HepG2 (cell line): ENCODE results near the gene NOTUM. TPM values are rescaled to one million over a fixed set of nuclear protein-coding genes. Genes with fewer than 3 reads are reported as not detected.

Experiments
- ATAC-seq: fragments of 200-7000 bp; cut with Tn5 transposase; 3 replicates; pipeline ENCODE4 v1.9.1; 2020; ENCODE audit warnings: mild to moderate bottlenecking, moderate library complexity
- BruUV-seq: library from RNA; stranded (reverse); fragments of 400-500 nt; replicated peaks from 2 replicates; lab custom pipeline; 2021; lab: Mats Ljungman, UMichigan
- CTCF ChIA-PET: fragments of 300-600 bp; formaldehyde crosslinking; extraction: SDS; loops from one replicate; lab custom pipeline; 2021; ENCODE audit warnings: low total read pairs, inconsistent platforms, low intra/inter-chr PET ratio; lab: Yijun Ruan, JAX
- POLR2A ChIA-PET: fragments of 350-600 bp; sonication (Branson Sonifier 250); formaldehyde crosslinking; loops from one replicate; lab custom pipeline; 2020; ENCODE audit warnings: antibody characterized with exemption, inconsistent platforms; lab: Yijun Ruan, JAX
- DNase-seq: peaks from one replicate; pipeline ENCODE4 v3.0.0-alpha.2; 2015; ENCODE audit warnings: low spot score
- FAIRE-seq: peaks from 3 replicates; lab custom pipeline; 2011; peaks lifted over from hg19 to GRCh38; lab: Jason Lieb, UNC
- H2AFZ ChIP-seq: one replicate; pipeline ENCODE4 v1.6.1; 2011; ENCODE audit warnings: low read length, inconsistent platforms
- H3K27ac ChIP-seq: fragments of 300-600 bp; 3 replicates; pipeline ENCODE4 v1.8.0; 2011; ENCODE audit warnings: mixed run types, mild to moderate bottlenecking, mixed read lengths, low read length, inconsistent platforms; ENCODE audit not compliant: insufficient read depth; ENCODE audit errors: extremely low read length
- H3K27me3 ChIP-seq, 2 experiments: fragments of 200-600 bp in 1 of 2; 2 replicates in 1 of 2; 3 replicates in 1 of 2; pipeline versions ENCODE4 v1.6.0 to v1.8.0; 2011; ENCODE audit warnings: low read length in 2 of 2, mild to moderate bottlenecking in 2 of 2, moderate library complexity in 2 of 2, inconsistent platforms in 1 of 2; ENCODE audit not compliant: insufficient read depth in 2 of 2, control insufficient read depth in 1 of 2
- H3K36me3 ChIP-seq, 2 experiments: fragments of 200-600 bp in 1 of 2; replicated peaks in 1 of 2; 2 replicates in 1 of 2; 3 replicates in 1 of 2; pipeline versions ENCODE4 v1.5.1 to v1.8.0; 2011; ENCODE audit warnings: low read length in 2 of 2, inconsistent platforms in 1 of 2; ENCODE audit not compliant: insufficient read depth in 2 of 2, control insufficient read depth in 1 of 2
- H3K4me1 ChIP-seq: 2 replicates; pipeline ENCODE4 v1.5.1; 2012; ENCODE audit warnings: low read length, inconsistent platforms; ENCODE audit not compliant: insufficient read depth
- H3K4me2 ChIP-seq: 2 replicates; pipeline ENCODE4 v1.6.0; 2011; ENCODE audit warnings: low read depth, low read length, inconsistent platforms
- H3K4me3 ChIP-seq, 3 experiments: fragments of 200-600 bp in 1 of 3; sonication (generic), shearing (Covaris generic) in 1 of 3; replicated peaks in 1 of 3; 2 replicates each; pipeline ENCODE4 v1.5.1; 2011 to 2016; ENCODE audit warnings: low read length in 3 of 3, inconsistent platforms in 2 of 3, low read depth in 2 of 3, mild to moderate bottlenecking in 2 of 3, control low read depth in 1 of 3, mixed read lengths in 1 of 3; ENCODE audit not compliant: insufficient read depth in 1 of 3
- H3K79me2 ChIP-seq: one replicate; pipeline ENCODE4 v1.6.1; 2011; ENCODE audit warnings: low read length, inconsistent platforms; ENCODE audit not compliant: insufficient read depth
- H3K9ac ChIP-seq: 2 replicates; pipeline ENCODE4 v1.6.0; 2011; ENCODE audit warnings: mild to moderate bottlenecking, low read depth, low read length, inconsistent platforms; ENCODE audit not compliant: insufficient read depth
- H3K9me3 ChIP-seq: 2 replicates; pipeline ENCODE4 v1.5.1; 2012; ENCODE audit warnings: mild to moderate bottlenecking, low read length
- H4K20me1 ChIP-seq: 2 replicates; pipeline ENCODE4 v1.6.0; 2011; ENCODE audit warnings: inconsistent platforms, mild to moderate bottlenecking, low read length, moderate library complexity; ENCODE audit not compliant: insufficient read depth
- AGO2 ChIP-seq: fragments of 200-400 bp; formaldehyde crosslinking; optimal IDR thresholded peaks from 2 replicates; pipeline ENCODE3; 2017; ENCODE audit warnings: mild to moderate bottlenecking, low read depth, low read length, moderate library complexity
- CC2D1A ChIP-seq: sonication (generic); formaldehyde crosslinking; IDR thresholded peaks from 2 replicates; pipeline ENCODE4 v1.8.1; 2023; ENCODE audit warnings: mild to moderate bottlenecking, missing genetic modification reagents
- CHD2 ChIP-seq: IDR thresholded peaks from 2 replicates; pipeline ENCODE4 v1.6.1; 2011; ENCODE audit warnings: low read depth, low read length, improper control_type of control experiment
- RAD51 ChIP-seq: fragments of 450-650 bp; IDR thresholded peaks from 2 replicates; pipeline ENCODE4 v1.6.1; 2016; ENCODE audit warnings: borderline replicate concordance
- SMARCC2 ChIP-seq: fragments of 450-650 bp; IDR thresholded peaks from 2 replicates; pipeline ENCODE4 v1.6.1; 2017; ENCODE audit warnings: antibody characterized with exemption, mild to moderate bottlenecking
- SMARCE1 ChIP-seq: fragments of 450-650 bp; IDR thresholded peaks from 2 replicates; pipeline ENCODE4 v1.6.1; 2017; ENCODE audit warnings: borderline replicate concordance
- YEATS4 ChIP-seq: sonication (generic); formaldehyde crosslinking; IDR thresholded peaks from 2 replicates; pipeline ENCODE4 v1.4.0; 2020; ENCODE audit warnings: missing genetic modification reagents, borderline replicate concordance
- ZNF253 ChIP-seq: sonication (generic); formaldehyde crosslinking; IDR thresholded peaks from 2 replicates; pipeline ENCODE4 v1.8.0; 2022; ENCODE audit warnings: mild to moderate bottlenecking, missing genetic modification reagents, borderline replicate concordance
- ZNF768 ChIP-seq: sonication (generic); formaldehyde crosslinking; IDR thresholded peaks from 2 replicates; pipeline ENCODE4 v1.4.0; 2020; ENCODE audit warnings: missing genetic modification reagents
- WGBS: methylation state at CpG from one replicate; pipeline ENCODE4 v1.1.6; 2017; ENCODE audit warnings: low lambda C conversion rate; 5-methylcytosine and 5-hydroxymethylcytosine counted together
- in situ Hi-C: cut with HindIII; loops from 2 replicates; pipeline ENCODE4 v1.10.0; 2017; ENCODE audit warnings: low pct_unique_long_range_greater_than_20kb; ENCODE audit not compliant: extremely low pct_ligation_motif_present
- intact Hi-C: fragments of 100-400 bp; cut with micrococcal nuclease; formaldehyde crosslinking; loops from one replicate; pipeline ENCODE4 v1.10.0; 2022; ENCODE audit not compliant: unreplicated experiment
- polyA plus RNA-seq, 8 experiments: library from polyadenylated mRNA; depleted of rRNA in 3 of 8; stranded (reverse) in 7 of 8; unstranded in 1 of 8; fragments of >200 nt; fragmentation: Illumina TruSeq in 4 of 8; extraction: Trizol in 4 of 8; gene quantifications; 2 replicates each; pipeline versions ENCODE4 v1.2.1 to v1.2.3, GENCODE V29; 2011 to 2016; ENCODE audit warnings: low read depth in 4 of 8, missing spikeins in 1 of 8, mixed read lengths in 1 of 8; ENCODE audit not compliant: insufficient read depth in 1 of 8
- total RNA-seq, 5 experiments: library from RNA; depleted of rRNA; stranded (reverse); fragments of >200 nt; fragmentation: Illumina TruSeq; extraction: Trizol; gene quantifications; 2 replicates each; pipeline ENCODE4 v1.2.3, GENCODE V29; 2016; ENCODE audit warnings: low read depth in 1 of 5
- TF ChIP-seq, protein P1 (sequence below): sonication (generic); formaldehyde crosslinking; IDR thresholded peaks from 2 replicates; pipeline ENCODE4 v1.5.0; 2020; ENCODE audit warnings: mild to moderate bottlenecking, low read depth, missing genetic modification reagents, borderline replicate concordance
- TF ChIP-seq, protein P2 (sequence below): sonication (generic); formaldehyde crosslinking; IDR thresholded peaks from 2 replicates; pipeline ENCODE4 v1.9.0; 2021; ENCODE audit warnings: missing genetic modification reagents, borderline replicate concordance
- TF ChIP-seq, protein P3 (sequence below): sonication (generic); formaldehyde crosslinking; IDR thresholded peaks from 2 replicates; pipeline ENCODE4 v1.4.0; 2020; ENCODE audit warnings: missing genetic modification reagents
- TF ChIP-seq, protein P4 (sequence below): sonication (generic); formaldehyde crosslinking; IDR thresholded peaks from 2 replicates; pipeline ENCODE4 v1.5.0; 2020; ENCODE audit warnings: mild to moderate bottlenecking, missing genetic modification reagents
- TF ChIP-seq, protein P5 (sequence below): sonication (generic); formaldehyde crosslinking; IDR thresholded peaks from 2 replicates; pipeline ENCODE4 v1.8.0; 2022; ENCODE audit warnings: low read depth, missing genetic modification reagents

NOTUM gene
- total and polyA plus RNA-seq, 2 of the 13 experiments (the other 11 are each of a cell fraction or from before 2014, with no cell fraction given), result 150 to 160 TPM

DNA sequence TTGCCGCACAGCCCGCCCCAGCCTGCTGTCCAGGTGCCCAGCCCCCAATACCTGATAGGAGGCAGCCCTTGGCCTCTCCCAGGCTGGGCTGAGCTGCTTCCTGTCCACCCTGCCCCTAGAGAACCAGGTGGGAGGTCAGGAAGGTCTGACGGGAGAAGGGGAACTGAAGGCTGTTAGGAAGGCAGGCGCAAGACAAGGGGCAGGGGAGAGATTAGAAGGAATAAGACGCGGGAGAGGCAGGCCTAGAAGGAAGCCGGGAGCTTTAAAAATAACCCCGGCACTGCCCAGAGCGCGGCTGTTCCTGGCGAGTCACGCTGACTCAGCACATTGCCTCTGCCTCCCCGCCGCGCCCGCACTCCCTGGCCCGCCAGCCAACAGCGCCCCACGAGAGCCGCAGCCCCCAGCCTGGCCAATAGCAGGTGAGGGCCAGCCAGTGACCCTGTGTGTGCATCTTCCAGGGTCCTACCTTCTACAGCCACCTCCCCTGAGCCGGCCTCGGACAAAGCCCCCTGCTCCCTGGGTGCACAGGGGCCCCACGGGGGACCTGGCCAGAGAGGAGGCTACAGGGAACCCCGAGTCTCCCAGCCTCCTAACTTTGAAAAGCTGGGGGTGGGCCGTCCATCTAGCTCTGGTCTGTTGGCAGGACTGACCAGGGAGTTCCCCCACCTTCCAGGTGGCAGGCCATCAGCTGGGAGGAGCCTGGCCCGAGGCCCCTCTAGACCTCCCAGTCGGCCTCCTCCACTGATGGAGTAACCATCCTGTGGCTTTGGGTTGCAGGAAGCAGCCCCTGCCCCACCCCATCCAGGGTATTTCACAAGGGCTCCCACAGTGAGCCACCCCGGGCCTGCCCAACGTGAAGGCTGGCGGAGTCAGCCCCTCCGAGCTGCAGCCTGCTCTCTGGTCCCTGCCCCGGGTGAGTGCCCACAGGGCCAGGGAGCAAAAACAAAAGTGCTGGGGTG, 37.4 kb downstream of the NOTUM start:
- CTCF ChIA-PET, result no interaction called here
- no TSS peak for BruUV-seq
- no peak for ATAC-seq
- no peak overlapping the region for H3K9ac ChIP-seq
- 96% methylated on average over 22 of the region's 32 CpGs for WGBS
- H3K4me1 ChIP-seq, result peaks cover 42% of the 10 kb centered on the region
- DNase-seq, result no peak
- in situ Hi-C loops (no loop called here), intact Hi-C loops (no loop called here)
- no peak for FAIRE-seq
- H3K79me2 ChIP-seq, result peaks cover 74% of the 10 kb centered on the region
- no peak overlapping the region for H2AFZ ChIP-seq
- peak overlapping the region; percentile 67 for H3K27ac ChIP-seq
- H3K9me3 ChIP-seq, result no peaks in the 10 kb centered on the region
- H3K4me2 ChIP-seq, result peak overlapping the region; percentile 15; the same call in 1 of the 2 replicates
- POLR2A ChIA-PET, result interaction anchor here (0.5 to 6.1 kb wide), 10 partner anchors 9 to 100 kb away, joined by 3 to 71 read pairs (median 3); partner anchors contain the start of genes CENPX, LRRC45, PCYT2 and PYCR1
- no peak overlapping the region for H3K4me3 ChIP-seq
- H3K27me3 ChIP-seq, result no peaks in the 10 kb centered on the region
- H4K20me1 ChIP-seq, result peaks cover 28% of the 10 kb centered on the region
- peaks cover 21 to 29% of the 10 kb centered on the region in 2 experiments for H3K36me3 ChIP-seq
- no peak for TF ChIP-seq CC2D1A (CRISPR knock-in tag)
- TF ChIP-seq, protein P1, sequence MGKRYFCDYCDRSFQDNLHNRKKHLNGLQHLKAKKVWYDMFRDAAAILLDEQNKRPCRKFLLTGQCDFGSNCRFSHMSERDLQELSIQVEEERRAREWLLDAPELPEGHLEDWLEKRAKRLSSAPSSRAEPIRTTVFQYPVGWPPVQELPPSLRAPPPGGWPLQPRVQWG, result no peak
- TF ChIP-seq RAD51, result no peak
- no peak for TF ChIP-seq SMARCE1
- no peak for TF ChIP-seq CHD2
- no peak for TF ChIP-seq YEATS4
- TF ChIP-seq, protein P2, sequence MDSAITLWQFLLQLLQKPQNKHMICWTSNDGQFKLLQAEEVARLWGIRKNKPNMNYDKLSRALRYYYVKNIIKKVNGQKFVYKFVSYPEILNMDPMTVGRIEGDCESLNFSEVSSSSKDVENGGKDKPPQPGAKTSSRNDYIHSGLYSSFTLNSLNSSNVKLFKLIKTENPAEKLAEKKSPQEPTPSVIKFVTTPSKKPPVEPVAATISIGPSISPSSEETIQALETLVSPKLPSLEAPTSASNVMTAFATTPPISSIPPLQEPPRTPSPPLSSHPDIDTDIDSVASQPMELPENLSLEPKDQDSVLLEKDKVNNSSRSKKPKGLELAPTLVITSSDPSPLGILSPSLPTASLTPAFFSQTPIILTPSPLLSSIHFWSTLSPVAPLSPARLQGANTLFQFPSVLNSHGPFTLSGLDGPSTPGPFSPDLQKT (CRISPR knock-in tag), result no peak
- TF ChIP-seq AGO2, result peak; percentile 73
- TF ChIP-seq, protein P3, sequence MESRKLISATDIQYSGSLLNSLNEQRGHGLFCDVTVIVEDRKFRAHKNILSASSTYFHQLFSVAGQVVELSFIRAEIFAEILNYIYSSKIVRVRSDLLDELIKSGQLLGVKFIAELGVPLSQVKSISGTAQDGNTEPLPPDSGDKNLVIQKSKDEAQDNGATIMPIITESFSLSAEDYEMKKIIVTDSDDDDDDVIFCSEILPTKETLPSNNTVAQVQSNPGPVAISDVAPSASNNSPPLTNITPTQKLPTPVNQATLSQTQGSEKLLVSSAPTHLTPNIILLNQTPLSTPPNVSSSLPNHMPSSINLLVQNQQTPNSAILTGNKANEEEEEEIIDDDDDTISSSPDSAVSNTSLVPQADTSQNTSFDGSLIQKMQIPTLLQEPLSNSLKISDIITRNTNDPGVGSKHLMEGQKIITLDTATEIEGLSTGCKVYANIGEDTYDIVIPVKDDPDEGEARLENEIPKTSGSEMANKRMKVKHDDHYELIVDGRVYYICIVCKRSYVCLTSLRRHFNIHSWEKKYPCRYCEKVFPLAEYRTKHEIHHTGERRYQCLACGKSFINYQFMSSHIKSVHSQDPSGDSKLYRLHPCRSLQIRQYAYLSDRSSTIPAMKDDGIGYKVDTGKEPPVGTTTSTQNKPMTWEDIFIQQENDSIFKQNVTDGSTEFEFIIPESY, result peak; percentile 51; the same call in 1 of the 2 replicates
- peak; percentile 18; the same call in 1 of the 2 replicates for TF ChIP-seq ZNF768
- TF ChIP-seq SMARCC2, result no peak
- no peak for TF ChIP-seq ZNF253
- TF ChIP-seq, protein P4, sequence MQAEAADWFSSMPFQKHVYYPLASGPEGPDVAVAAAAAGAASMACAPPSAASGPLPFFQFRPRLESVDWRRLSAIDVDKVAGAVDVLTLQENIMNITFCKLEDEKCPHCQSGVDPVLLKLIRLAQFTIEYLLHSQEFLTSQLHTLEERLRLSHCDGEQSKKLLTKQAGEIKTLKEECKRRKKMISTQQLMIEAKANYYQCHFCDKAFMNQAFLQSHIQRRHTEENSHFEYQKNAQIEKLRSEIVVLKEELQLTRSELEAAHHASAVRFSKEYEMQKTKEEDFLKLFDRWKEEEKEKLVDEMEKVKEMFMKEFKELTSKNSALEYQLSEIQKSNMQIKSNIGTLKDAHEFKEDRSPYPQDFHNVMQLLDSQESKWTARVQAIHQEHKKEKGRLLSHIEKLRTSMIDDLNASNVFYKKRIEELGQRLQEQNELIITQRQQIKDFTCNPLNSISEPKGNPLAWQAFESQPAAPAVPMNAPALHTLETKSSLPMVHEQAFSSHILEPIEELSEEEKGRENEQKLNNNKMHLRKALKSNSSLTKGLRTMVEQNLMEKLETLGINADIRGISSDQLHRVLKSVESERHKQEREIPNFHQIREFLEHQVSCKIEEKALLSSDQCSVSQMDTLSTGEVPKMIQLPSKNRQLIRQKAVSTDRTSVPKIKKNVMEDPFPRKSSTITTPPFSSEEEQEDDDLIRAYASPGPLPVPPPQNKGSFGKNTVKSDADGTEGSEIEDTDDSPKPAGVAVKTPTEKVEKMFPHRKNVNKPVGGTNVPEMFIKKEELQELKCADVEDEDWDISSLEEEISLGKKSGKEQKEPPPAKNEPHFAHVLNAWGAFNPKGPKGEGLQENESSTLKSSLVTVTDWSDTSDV (CRISPR knock-in tag), result 0 out of 2 replicates have a peak, but pooled peaks have one; percentile 57
- TF ChIP-seq, protein P5, sequence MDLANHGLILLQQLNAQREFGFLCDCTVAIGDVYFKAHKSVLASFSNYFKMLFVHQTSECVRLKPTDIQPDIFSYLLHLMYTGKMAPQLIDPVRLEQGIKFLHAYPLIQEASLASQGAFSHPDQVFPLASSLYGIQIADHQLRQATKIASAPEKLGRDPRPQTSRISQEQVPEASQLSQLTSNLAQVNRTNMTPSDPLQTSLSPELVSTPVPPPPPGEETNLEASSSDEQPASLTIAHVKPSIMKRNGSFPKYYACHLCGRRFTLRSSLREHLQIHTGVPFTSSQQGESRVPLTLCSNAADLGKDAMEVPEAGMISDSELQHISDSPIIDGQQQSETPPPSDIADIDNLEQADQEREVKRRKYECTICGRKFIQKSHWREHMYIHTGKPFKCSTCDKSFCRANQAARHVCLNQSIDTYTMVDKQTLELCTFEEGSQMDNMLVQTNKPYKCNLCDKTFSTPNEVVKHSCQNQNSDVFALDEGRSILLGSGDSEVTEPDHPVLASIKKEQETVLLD (CRISPR knock-in tag), result no peak
